GM13977 (cell line): ENCODE results near the gene KRT79.

ENCODE experiments used
- DNase-seq: peaks from one replicate; pipeline ENCODE4 v3.0.0; 2012; ENCODE audit warnings: low spot score
- in situ Hi-C: fragments of 300-500 bp; cut with MboI; formaldehyde crosslinking; loops from one replicate; pipeline ENCODE4 v1.12.0; 2022; ENCODE audit warnings: low sequenced_read_pairs, low pct_unique_long_range_greater_than_20kb, mixed read lengths, inconsistent platforms; ENCODE audit not compliant: unreplicated experiment
- TF ChIP-seq, protein P1 (sequence below): IDR thresholded peaks from 2 replicates; pipeline ENCODE4 v1.5.1; 2012; ENCODE audit warnings: mild to moderate bottlenecking, control low read depth; ENCODE audit not compliant: insufficient read depth; ENCODE audit errors: extremely low read depth, missing control alignments

Gene KRT79

DNA sequence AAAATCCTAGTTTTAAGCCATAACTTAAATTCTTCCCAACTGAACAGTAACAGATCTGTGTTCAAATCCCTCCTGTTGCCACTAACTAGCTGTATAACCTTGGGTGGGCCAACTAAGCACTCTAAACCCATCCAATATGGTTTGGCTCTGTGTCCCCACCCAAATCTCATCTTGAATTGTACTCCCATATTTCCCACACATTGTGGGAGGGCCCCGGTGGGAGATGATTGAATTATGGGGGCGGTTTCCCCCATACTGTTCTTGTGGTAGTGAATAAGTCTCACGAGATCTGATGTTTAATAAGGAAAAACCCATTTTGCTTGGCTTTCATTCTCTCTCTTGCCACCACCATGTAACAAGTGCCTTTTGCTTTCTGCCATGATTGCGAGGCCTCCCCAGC, 18.9 kb downstream of the KRT79 start:
- in situ Hi-C loops, result no loop called here
- DNase-seq, result no peak

DNA sequence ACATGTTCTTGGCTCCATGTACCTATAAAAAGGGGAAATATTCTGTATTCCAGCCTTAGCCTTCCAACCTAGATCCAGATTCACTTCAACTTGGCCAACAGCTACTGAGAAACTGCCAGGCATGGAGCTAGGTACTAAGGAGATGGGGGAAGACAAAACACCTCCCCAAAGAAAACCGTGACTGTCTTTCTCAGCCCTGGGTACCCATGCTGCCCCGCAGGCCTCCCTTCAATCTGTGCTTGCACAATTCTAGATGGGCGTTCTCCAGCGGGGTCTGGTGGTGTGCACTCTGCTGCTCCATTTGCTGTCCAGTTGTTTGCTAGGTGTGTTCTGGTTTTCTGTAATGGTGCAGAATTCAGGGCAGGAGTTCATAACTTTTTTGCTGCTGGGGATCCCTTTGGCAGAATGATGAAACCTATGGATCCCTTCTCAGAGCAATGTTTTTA, 19.4 kb downstream of the KRT79 start:
- TF ChIP-seq, protein P1, sequence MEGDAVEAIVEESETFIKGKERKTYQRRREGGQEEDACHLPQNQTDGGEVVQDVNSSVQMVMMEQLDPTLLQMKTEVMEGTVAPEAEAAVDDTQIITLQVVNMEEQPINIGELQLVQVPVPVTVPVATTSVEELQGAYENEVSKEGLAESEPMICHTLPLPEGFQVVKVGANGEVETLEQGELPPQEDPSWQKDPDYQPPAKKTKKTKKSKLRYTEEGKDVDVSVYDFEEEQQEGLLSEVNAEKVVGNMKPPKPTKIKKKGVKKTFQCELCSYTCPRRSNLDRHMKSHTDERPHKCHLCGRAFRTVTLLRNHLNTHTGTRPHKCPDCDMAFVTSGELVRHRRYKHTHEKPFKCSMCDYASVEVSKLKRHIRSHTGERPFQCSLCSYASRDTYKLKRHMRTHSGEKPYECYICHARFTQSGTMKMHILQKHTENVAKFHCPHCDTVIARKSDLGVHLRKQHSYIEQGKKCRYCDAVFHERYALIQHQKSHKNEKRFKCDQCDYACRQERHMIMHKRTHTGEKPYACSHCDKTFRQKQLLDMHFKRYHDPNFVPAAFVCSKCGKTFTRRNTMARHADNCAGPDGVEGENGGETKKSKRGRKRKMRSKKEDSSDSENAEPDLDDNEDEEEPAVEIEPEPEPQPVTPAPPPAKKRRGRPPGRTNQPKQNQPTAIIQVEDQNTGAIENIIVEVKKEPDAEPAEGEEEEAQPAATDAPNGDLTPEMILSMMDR, result no peak
- in situ Hi-C loops, result no loop called here
- no peak for DNase-seq

More for the DNA sequence above, 18.9 kb downstream of the KRT79 start:
- TF ChIP-seq, protein P1, result no peak

DNA sequence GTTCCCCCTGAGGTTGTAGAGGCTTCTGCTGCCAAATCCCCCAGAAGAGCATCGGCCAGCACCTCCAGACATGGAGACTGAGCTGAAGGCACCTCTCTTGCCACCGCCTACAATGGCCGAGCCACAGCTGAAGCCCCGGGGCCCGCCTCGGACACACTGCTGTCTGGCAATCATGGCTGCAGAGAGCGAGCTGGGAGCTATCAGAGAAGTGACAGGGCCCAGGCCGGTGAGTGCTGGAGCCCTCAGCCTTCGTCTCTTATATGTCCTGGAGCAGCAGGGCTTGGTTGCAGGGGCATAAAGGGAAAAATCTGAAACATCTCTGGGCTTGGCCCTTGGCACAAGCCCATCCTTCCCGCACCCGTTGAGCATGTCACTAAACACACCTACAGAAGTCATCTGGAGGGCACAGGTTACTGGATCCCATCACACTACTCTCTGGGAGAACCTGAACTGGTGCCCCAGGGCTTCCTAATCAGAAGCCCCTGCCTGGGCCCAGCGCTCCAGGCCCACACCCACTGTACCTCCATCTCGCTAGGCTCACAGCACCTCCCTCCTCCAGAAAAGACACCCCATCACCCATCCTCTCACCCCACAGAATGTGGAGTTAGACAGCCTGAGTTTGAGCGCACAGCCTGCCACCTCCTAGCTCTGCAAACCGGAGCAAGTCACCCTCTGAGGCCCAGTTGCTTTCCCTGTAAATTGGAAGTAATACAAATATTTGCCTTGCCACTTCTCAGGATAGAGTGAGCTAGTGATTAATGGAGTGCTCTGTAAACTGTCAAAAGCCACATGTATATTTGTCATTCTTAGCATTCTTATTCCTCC, 20.0 kb downstream of the KRT79 start, which contains the start of gene KRT4:
KRT4 (minus strand) TSS at position 232 of the 825 bp plus-strand sequence; CDS start at position 174, 58 bp downstream.
- TF ChIP-seq, protein P1, result no peak
- in situ Hi-C loops, result no loop called here
- no peak for DNase-seq

DNA sequence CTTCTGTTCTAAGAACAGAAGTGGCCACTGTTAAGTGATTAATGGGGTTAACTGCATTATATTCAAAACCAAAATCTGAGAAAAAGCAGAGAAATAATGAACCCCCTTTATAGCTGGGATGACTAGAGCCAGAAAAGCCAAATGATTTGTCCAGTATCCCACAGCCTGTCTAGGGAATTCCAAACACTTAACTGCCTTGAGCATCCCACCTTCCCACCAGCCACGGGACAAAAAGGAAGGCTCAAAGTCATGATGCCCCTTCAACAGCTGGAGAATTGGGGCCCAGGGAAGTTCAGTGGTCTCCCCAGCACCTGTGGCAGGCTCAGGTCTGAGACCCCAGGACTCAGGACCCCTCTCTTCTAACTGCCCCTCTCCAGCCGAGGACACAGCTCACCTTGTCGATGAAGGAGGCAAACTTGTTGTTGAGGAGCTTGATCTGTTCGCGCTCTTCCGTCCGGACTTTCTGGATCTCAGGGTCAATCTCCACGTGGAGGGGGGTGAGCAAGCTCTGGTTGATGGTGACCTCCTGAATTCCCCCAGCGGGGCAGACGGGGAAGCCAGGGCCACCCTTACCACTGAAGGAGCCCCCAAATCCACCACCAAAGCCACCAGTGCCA, 20.8 kb downstream of the KRT79 start:
- in situ Hi-C loops, result no loop called here
- no peak for DNase-seq
- TF ChIP-seq, protein P1, result no peak

DNA sequence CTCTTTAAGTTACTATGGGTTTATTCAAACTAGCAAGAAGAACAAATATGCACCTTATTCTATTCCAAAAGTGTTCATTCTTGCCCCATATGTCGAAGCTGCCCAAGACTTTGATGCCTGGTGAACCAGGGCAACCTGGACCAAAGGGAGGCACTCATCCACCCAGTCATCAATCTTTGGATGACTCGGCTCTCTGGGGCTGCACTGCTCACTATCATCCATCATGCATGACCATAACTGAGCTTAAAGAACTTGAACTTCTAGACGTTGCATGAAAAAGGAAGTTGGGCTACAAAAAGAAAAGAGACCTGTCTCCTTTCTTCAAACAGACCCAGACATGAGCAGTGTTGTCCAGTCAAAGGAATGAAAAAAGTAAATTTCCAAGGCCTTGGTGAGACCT, 21.4 kb downstream of the KRT79 start:
- DNase-seq, result no peak
- in situ Hi-C loops, result no loop called here
- TF ChIP-seq, protein P1, result no peak

DNA sequence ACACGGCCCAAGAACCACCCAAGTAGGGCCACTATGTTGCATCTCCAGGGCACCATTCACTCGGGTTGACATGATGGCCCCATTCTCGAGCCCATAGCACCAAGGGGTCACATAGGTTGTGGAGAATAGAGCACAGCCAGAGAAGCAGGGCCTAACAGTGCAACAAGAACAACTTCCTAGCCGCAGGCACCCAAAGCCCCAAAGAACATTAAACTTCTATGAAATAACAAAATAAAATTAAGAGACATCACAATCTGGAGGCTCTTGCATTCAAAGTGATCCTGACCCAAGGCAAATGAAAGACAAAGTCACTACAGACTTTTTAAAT, 22.1 kb downstream of the KRT79 start:
- TF ChIP-seq, protein P1, result no peak
- in situ Hi-C loops, result no loop called here
- no peak for DNase-seq
